AG10803 (cell line): ENCODE results near the gene PPARG.
"Not testable (repeated sequence)": the region's sequence is repeated elsewhere in the genome, so short reads cannot be mapped to it uniquely, and the experiment has no call there.

ENCODE experiments used
- DNase-seq: peaks from one replicate; pipeline ENCODE4 v3.0.0; 2010; ENCODE audit warnings: low read depth
- H3K4me3 ChIP-seq: 2 replicates; pipeline ENCODE4 v1.5.1; 2011; ENCODE audit warnings: mild to moderate bottlenecking, low read length, control low read depth
- TF ChIP-seq, protein P1 (sequence below): conservative IDR thresholded peaks from 2 replicates; pipeline ENCODE4 v1.5.1; 2011; ENCODE audit warnings: mild to moderate bottlenecking, low read length, control low read depth, inconsistent platforms

Gene PPARG

DNA sequence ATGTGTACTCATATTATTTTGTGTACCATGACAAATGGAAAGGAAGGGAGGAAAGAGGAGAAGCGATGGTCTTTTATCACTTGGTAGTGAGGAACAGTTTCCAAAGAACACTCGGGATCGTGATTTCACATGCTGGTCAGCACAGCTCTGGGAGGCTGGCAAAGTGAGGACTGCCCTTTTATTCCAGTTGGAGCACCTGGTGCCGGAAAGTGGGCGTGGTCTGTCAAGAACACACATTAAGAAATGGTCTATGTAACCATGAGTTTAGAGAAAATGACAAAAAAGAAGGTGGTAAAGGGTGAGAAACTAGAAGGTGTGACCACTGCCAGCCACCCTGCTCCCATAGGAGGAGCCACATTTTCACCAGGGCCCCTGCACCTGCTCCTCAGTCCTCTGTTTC, 188.4 kb downstream of the PPARG start:
- no peak for DNase-seq
- H3K4me3 ChIP-seq = no peak overlapping the region
- TF ChIP-seq, protein P1, sequence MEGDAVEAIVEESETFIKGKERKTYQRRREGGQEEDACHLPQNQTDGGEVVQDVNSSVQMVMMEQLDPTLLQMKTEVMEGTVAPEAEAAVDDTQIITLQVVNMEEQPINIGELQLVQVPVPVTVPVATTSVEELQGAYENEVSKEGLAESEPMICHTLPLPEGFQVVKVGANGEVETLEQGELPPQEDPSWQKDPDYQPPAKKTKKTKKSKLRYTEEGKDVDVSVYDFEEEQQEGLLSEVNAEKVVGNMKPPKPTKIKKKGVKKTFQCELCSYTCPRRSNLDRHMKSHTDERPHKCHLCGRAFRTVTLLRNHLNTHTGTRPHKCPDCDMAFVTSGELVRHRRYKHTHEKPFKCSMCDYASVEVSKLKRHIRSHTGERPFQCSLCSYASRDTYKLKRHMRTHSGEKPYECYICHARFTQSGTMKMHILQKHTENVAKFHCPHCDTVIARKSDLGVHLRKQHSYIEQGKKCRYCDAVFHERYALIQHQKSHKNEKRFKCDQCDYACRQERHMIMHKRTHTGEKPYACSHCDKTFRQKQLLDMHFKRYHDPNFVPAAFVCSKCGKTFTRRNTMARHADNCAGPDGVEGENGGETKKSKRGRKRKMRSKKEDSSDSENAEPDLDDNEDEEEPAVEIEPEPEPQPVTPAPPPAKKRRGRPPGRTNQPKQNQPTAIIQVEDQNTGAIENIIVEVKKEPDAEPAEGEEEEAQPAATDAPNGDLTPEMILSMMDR = no peak

- no peak overlapping the region for H3K4me3 ChIP-seq
- DNase-seq = no peak
- TF ChIP-seq, protein P1 = no peak
Measured at GRCh38 chr3:12478326-12478725, 189.5 kb downstream of the PPARG start.

- not testable (repeated sequence) for DNase-seq, H3K4me3 ChIP-seq
Measured at GRCh38 chr3:12479198-12479597, 190.3 kb downstream of the PPARG start.

- TF ChIP-seq, protein P1 = peak; percentile 77
- H3K4me3 ChIP-seq = no peak overlapping the region
- peak; percentile 39 for DNase-seq
Measured at GRCh38 chr3:12479919-12480427, 191.1 kb downstream of the PPARG start.

- no peak overlapping the region; the same call in 1 of the 2 replicates for H3K4me3 ChIP-seq
- no peak for DNase-seq
Measured at GRCh38 chr3:12483410-12483809, 194.5 kb downstream of the PPARG start.

GRCh38 chr3:12483872-12484197, 195.0 kb downstream of the PPARG start:
- no peak for DNase-seq
- TF ChIP-seq, protein P1 = no peak
- H3K4me3 ChIP-seq = peak overlapping the region; percentile 68

More at GRCh38 chr3:12483410-12483809, 194.5 kb downstream of the PPARG start:
- TF ChIP-seq, protein P1 = no peak
